IMR-90 (cell line): Measurements from ENCODE around the gene CYP39A1.

Experiments used
- BHLHE40 ChIP-seq: fragments of 150-350 bp; IDR thresholded peaks from 2 replicates; pipeline ENCODE4 v1.6.1; 2016; ENCODE audit warnings: mild to moderate bottlenecking, low read depth, low read length
- CEBPB ChIP-seq: IDR thresholded peaks from 2 replicates; pipeline ENCODE4 v1.6.1; 2012; ENCODE audit warnings: low read depth, low read length, improper control_type of control experiment
- NFE2L2 ChIP-seq: fragments of 150-350 bp; IDR thresholded peaks from 2 replicates; pipeline ENCODE4 v1.6.1; 2016; ENCODE audit warnings: low read depth, mild to moderate bottlenecking, low read length
- POLR2A ChIP-seq: IDR thresholded peaks from 2 replicates; pipeline ENCODE4 v1.6.1; 2012; ENCODE audit warnings: mild to moderate bottlenecking, low read depth, low read length
- RAD21 ChIP-seq: IDR thresholded peaks from 2 replicates; pipeline ENCODE4 v1.6.1; 2012; ENCODE audit warnings: low read length, improper control_type of control experiment
- RCOR1 ChIP-seq: IDR thresholded peaks from 2 replicates; pipeline ENCODE4 v1.6.1; 2012; ENCODE audit warnings: mild to moderate bottlenecking, low read length, improper control_type of control experiment; ENCODE audit not compliant: insufficient replicate concordance
- RFX5 ChIP-seq: IDR thresholded peaks from 2 replicates; pipeline ENCODE4 v1.8.0; 2012; ENCODE audit warnings: low read depth, mild to moderate bottlenecking, low read length, moderate library complexity
- SMC3 ChIP-seq: fragments of 150-350 bp; IDR thresholded peaks from 2 replicates; pipeline ENCODE4 v1.6.1; 2016; ENCODE audit warnings: low read depth, mild to moderate bottlenecking, antibody characterized with exemption, low read length, moderate library complexity
- TF ChIP-seq, protein P1 (sequence below): conservative IDR thresholded peaks from 2 replicates; pipeline ENCODE4 v1.5.1; 2012; ENCODE audit warnings: mild to moderate bottlenecking, low read depth, low read length, improper control_type of control experiment
- TF ChIP-seq, protein P2 (sequence below): fragments of 150-350 bp; IDR thresholded peaks from 2 replicates; pipeline ENCODE4 v1.6.1; 2016; ENCODE audit warnings: low read depth, mild to moderate bottlenecking, low read length, moderate library complexity, borderline replicate concordance
- TF ChIP-seq, protein P3 (sequence below): fragments of 150-350 bp; IDR thresholded peaks from 2 replicates; pipeline ENCODE4 v1.6.1; 2017; ENCODE audit warnings: mild to moderate bottlenecking, antibody characterized with exemption, low read length, low read depth

DNA sequence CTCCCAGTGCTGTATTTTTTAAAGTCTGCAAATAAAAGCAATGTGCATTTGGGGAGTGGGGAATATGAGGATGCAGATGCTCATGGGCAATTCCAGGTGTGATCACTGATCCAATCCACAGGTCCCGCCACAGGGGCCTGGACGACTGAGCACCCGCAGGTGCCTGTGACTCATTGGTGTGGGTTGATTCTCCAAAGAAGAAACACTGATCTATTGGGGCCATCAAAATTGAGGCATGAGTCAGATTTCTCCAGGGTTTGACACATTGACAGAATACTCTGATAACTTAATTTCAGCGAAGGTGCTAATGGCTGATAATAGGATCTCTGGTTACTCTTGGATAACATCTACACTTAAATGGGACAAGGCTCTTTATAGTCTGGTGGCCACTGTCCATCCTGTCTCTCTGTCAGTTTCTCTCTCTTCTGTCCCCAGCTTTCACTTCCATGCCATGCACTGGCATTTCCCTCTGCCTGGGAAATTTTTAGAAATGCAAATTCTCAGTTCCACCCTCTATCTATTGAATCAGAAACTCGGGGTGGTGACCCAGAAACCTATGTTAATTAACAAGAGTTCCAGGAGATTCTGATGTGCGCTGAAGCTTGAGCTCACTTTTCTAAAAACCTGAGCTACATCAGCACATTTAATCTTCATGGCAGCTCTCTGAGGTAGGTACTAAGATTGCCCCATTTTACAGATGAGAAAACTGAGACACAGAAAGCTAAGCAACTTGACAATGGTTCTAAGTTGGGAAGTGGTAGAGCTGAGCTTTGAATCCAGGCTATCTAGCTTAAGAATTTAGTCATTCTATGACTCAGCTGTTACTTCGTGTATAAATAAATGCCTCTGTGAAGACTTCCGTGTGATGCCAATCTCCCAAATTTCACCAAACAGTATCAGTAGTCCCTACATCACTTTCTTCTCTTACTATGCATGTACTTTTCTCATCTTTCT is 151.2 kb downstream of the CYP39A1 start:
- TF ChIP-seq POLR2A (no peak), BHLHE40 (no peak), RCOR1 (no peak), SMC3 (no peak), RAD21 (no peak), NFE2L2 (no peak), RFX5 (no peak), CEBPB (no peak)
- TF ChIP-seq, protein P1, sequence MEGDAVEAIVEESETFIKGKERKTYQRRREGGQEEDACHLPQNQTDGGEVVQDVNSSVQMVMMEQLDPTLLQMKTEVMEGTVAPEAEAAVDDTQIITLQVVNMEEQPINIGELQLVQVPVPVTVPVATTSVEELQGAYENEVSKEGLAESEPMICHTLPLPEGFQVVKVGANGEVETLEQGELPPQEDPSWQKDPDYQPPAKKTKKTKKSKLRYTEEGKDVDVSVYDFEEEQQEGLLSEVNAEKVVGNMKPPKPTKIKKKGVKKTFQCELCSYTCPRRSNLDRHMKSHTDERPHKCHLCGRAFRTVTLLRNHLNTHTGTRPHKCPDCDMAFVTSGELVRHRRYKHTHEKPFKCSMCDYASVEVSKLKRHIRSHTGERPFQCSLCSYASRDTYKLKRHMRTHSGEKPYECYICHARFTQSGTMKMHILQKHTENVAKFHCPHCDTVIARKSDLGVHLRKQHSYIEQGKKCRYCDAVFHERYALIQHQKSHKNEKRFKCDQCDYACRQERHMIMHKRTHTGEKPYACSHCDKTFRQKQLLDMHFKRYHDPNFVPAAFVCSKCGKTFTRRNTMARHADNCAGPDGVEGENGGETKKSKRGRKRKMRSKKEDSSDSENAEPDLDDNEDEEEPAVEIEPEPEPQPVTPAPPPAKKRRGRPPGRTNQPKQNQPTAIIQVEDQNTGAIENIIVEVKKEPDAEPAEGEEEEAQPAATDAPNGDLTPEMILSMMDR, result no peak
- TF ChIP-seq, protein P2, sequence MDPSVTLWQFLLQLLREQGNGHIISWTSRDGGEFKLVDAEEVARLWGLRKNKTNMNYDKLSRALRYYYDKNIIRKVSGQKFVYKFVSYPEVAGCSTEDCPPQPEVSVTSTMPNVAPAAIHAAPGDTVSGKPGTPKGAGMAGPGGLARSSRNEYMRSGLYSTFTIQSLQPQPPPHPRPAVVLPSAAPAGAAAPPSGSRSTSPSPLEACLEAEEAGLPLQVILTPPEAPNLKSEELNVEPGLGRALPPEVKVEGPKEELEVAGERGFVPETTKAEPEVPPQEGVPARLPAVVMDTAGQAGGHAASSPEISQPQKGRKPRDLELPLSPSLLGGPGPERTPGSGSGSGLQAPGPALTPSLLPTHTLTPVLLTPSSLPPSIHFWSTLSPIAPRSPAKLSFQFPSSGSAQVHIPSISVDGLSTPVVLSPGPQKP, result no peak
- TF ChIP-seq, protein P3, sequence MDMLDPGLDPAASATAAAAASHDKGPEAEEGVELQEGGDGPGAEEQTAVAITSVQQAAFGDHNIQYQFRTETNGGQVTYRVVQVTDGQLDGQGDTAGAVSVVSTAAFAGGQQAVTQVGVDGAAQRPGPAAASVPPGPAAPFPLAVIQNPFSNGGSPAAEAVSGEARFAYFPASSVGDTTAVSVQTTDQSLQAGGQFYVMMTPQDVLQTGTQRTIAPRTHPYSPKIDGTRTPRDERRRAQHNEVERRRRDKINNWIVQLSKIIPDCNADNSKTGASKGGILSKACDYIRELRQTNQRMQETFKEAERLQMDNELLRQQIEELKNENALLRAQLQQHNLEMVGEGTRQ, result no peak
